Measurements from ENCODE around the gene PPP2R3B. TPM values are rescaled to one million over a fixed set of nuclear protein-coding genes. Genes with fewer than 3 reads are reported as not detected.
"Not testable (repeated sequence)": the region's sequence is repeated elsewhere in the genome, so short reads cannot be mapped to it uniquely, and the experiment has no call there.

Gene PPP2R3B
- polyA plus RNA-seq, 1 donor = 21.8 TPM

DNA sequence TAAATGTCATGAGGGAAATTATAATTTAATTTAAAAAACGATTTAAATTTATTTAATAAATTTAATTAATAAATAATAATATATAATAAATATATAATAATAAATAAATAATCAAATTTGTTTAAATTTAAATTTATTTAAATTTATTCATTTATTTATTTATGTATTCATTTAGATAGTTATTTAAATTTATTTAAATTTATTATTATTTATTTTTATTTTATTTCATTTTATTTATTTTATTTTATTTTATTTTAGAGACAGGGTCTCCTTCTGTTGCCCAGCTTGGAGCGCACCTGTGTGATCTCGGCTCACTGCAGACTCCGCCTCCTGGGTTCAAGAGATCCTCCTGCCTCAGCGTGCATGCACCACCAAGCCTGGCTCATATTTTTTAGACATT is 18.4 kb upstream of the PPP2R3B start:
- no peak for DNase-seq

- no peak for DNase-seq
These were observed 17.9 kb upstream of the PPP2R3B start for GRCh38 chrX:404656-405055.

DNA sequence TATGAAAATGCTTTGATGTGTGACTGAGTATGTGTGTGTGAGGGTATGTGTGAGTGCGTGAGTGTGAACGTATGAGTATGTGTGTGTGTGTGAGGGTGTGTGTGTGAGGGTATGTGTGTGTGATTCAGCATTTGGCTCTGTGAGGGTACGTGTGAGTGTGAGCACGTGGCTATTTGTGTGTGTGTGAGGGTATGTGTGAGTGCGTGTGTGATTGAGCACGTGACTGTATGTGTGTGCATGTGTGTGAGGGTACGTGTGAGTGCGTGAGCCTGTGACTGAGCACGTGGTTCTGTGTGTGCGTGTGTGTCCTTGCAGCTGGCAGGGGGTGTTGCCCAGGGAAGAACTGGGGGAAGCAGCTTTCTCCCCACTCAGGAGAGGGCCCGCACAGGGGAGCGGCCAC is 16.1 kb upstream of the PPP2R3B start:
- DNase-seq = no peak

- DNase-seq = no peak
These were observed 13.6 kb upstream of the PPP2R3B start for GRCh38 chrX:400258-400657.

DNA sequence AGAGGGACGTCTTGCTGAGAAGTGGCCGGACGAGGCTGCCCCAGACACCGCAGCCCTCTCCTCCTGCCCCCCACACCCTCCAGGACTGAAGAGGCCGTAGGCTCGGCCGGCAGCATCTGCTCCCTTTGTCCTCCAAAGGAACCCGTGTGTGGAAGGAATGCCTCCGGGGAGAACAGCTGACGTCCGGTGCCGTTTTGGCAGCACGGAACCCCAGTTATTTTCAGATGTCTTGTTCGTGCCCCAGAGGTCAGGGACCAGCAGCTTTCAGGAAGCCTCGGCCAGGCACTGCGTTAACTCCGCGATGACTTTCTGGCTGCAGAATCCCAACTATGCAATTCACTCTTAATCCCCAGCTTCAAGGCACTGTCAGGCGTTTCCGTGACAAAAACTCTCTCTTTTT is 10.9 kb upstream of the PPP2R3B start:
- DNase-seq = no peak

- no peak for DNase-seq
These were observed 8.1 kb upstream of the PPP2R3B start for GRCh38 chrX:394830-395229.

DNA sequence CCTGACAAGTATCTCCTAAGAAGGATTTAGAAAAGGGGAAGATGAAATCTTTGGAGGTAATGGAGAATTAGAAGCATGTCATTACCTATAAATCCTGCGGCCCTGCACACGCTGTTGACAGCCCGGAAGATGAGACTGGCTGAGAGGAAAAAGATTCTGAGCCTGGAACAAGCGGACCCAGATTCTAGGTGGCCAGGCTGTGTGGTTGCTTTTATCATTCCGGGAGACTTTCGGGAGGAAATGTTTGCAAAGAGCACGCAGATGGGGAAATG is 5.8 kb upstream of the PPP2R3B start:
- no peak for DNase-seq

GRCh38 chrX:391717-392574 is 5.2 kb upstream of the PPP2R3B start:
- DNase-seq = no peak

GRCh38 chrX:390459-390858 is 3.8 kb upstream of the PPP2R3B start:
- DNase-seq = no peak

- no peak for DNase-seq
These were observed 2.3 kb upstream of the PPP2R3B start for GRCh38 chrX:389021-389441.

- no peak for DNase-seq
These were observed 1.0 kb upstream of the PPP2R3B start for GRCh38 chrX:387729-388128.

- no peak for DNase-seq
These were observed 404 bp downstream of the PPP2R3B start for GRCh38 chrX:386239-386767.

DNA sequence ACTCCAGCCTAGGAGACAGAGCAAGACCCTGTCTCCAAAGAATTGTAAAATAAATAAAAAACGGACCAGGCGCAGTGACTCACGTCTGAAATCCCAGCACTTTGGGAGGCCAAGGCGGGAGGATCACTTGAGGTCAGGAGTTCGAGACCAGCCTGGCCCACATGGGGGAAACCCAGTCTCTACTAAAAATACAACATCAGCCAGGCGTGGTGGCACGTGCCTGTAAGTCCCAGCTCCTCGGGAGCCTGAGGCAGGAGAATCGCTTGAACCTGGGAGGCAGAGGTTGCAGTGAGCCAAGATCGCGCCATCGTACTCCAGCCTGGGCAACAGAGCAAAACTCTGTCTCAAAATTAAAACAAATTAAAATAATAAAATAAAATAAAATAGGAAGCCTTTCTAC is 971 bp downstream of the PPP2R3B start:
- DNase-seq = not testable (repeated sequence)

- DNase-seq = no peak
These were observed 1.8 kb downstream of the PPP2R3B start for GRCh38 chrX:384861-385260.

GRCh38 chrX:378443-378842 is 8.3 kb downstream of the PPP2R3B start:
- no peak for DNase-seq

DNA sequence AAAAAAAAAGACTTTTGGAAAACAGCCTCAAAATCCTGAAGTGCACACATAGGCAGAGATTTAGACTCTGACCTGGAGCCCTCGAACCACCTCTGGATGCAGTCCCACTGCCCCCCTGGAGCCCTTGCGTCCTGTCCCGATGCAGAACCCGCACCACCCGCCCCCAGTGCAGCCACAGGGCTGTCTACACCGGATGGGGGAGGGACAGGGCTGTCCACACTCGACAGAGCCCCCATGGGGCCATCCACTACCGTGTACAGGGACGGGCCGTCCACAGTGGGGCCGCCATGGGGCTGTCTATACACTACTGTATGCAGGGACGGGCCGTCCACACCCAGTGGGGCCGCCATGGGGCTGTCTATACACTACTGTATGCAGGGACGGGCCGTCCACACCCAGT is 10.5 kb downstream of the PPP2R3B start:
- DNase-seq = not testable (repeated sequence)

- DNase-seq = no peak
These were observed 11.3 kb downstream of the PPP2R3B start for GRCh38 chrX:375181-376036.

GRCh38 chrX:374596-374995 is 12.1 kb downstream of the PPP2R3B start:
- DNase-seq = no peak

GRCh38 chrX:373641-374471 is 12.9 kb downstream of the PPP2R3B start:
- no peak for DNase-seq

DNA sequence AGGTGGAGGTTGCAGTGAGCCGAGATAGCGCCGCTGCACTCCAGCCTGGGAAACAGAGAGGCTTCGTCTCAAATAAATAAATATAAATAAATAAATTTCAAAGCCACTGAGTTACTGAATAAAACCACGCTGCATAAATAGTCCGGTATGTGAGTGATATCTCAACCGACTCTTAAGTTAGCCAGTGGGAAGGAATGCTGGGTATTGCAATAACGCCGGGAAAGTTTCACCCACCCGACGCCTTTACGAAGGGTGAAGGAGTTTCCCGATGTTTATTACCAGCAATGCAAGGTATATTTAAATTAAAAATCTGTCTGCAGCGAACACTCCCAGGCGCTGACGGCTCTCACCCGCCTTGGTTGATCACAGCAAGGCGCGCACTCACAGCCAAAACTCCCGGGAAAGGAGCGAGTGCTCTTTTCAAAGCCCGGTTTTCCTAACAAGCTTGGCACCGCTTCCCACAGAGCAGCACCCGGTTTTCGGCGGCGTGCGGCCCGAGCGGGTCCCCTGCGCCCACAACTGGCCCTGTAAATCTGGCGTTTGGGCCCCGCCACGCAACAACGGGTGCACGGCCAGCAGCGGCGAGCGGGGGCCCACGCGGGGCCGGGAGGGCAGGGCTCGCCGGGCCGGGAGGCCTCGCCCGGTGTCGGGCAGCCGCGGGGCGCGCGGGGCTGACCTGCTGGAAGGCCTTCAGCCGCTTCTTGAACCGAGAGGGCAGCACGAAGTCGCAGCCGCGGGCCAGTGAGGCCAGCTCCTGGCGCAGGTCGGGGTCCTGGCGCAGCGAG is 13.7 kb downstream of the PPP2R3B start:
- no peak for DNase-seq

- DNase-seq = no peak
These were observed 14.8 kb downstream of the PPP2R3B start for GRCh38 chrX:371907-372306.
